HG03520 (cell line): ENCODE measurements around the gene EFEMP1.
A peak's percentile ranks its signal among the peaks of the same experiment; 100 is the strongest.

ENCODE experiments used
- ATAC-seq: cut with Tn5 transposase; IDR thresholded peaks from one replicate; pipeline ENCODE4 v1.9.1; 2021; ENCODE audit warnings: mild to moderate bottlenecking, moderate library complexity; ENCODE audit not compliant: unreplicated experiment

Gene EFEMP1

DNA sequence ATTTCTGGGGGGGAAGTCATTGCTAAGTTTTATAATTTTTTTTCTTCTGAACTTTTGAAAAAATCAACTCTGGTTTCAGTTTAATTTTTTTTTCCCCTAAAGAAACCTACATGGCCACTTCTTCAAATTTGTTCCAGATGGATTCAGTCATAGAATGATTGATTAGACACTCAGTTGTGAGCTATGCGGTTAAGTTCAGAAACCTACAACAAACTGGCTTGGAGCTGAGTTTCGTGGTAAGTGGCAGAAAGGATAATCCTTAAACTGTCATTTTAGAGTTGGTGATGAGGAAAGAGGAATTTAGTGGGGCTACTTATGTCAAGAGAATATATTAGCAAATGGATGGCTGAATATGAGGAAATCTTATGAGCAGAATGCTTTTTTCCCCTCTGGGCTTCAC, 23.7 kb downstream of the EFEMP1 start:
- no peak for ATAC-seq

DNA sequence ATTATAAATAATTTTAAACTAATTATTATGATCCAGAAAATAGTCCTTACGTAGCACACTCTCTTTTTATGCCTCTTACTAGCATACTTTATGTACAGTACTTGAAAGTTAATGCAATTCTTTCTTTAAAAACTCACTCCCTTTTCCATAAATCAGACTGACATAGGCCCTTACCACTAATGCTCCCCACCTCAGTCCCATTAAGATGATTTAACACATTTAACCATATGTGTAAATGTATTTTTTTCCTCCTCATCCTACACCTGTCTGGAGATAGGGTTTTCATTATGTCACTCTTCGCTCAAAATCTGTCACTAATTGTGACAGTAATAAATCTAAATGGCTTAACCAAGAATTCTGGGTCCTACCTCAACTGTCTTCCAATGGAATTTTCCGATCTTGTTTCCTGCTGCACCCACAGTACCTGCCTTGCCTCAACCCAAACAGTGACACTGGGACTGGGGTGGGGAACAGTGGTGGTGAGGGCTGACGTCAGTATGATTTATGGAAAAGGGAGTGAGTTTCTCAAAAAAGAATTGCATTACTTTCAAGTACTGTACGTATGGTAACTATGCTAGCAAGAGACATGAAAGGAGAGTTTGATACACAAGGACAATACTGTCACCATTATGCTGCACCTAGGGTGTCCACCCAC, 25.1 kb downstream of the EFEMP1 start:
- ATAC-seq: no peak

DNA sequence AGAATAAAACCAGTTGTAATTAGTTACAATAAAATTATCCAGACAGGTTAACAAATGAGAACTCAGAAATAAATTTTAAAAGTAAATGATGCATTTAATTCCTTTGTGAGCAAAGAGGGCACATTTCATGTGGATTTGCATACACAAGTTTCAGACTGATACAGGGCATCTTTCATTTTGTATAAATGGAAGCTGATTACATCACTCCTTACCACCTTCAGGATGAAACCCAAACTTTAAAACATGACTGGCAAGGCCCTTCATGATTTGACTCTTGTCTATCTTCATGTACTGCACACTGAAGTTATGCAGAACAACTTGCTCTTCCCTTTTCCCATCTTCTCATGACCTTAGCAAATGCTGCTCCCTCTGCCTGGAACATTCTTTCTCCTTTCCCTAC, 26.9 kb downstream of the EFEMP1 start:
- ATAC-seq: no peak

DNA sequence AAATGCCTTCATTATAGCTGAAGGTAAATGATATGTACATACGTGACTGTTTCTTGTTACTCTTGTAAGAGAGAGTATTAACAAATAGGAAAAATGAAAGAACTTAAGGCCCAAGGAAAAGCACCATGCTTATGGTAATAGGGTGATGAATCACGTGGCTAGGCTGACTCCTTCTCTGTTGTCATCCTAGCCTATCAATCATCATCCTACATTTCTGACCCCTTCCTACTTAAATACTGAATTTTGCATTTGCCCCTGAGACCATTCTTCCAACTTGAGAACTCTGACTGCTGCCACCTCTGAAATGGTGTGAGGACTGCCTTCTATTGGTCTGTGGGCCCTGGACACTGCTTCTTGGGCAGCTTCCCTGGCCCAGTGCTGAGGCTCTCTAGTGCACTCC, 28.9 kb downstream of the EFEMP1 start:
- ATAC-seq: no peak

DNA sequence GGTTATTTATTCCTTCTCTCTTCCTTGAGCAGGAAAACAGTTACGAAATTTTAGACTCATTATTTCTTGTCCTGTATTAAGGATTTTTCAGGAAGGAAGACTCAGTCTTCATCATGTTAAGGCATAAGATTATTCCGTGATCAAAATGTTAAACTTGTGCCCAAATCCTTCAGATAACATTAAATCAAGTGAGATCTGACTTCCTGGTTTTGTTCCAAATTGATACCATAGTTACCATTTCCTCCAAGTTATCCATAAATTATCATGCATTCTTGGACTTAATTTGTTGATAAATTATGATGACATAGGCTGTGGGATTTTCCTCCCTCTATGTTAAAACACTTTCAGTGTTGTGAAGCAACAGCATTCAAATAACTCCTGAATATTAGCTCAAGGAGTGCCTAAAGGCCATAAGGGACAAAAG, 31.9 kb downstream of the EFEMP1 start:
- no peak for ATAC-seq

DNA sequence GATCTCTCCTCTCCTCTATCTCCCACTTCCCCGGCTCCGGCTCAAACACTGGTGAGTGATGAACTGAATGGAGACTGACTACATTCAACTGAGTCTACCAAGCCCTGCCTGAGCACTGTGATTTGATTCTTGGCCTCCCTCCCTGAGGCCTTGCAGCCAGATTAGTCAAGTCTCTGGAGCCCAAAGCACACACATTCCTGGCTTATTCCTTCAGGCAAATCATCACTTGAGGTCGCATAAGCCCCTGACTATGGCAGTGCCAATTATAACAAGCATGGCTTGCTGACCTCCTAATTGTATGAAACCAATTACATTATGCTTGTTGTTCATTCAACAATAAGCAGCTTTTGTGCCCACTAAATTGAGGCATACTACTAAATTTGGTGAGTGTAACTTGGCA, 34.6 kb downstream of the EFEMP1 start:
- no peak for ATAC-seq

DNA sequence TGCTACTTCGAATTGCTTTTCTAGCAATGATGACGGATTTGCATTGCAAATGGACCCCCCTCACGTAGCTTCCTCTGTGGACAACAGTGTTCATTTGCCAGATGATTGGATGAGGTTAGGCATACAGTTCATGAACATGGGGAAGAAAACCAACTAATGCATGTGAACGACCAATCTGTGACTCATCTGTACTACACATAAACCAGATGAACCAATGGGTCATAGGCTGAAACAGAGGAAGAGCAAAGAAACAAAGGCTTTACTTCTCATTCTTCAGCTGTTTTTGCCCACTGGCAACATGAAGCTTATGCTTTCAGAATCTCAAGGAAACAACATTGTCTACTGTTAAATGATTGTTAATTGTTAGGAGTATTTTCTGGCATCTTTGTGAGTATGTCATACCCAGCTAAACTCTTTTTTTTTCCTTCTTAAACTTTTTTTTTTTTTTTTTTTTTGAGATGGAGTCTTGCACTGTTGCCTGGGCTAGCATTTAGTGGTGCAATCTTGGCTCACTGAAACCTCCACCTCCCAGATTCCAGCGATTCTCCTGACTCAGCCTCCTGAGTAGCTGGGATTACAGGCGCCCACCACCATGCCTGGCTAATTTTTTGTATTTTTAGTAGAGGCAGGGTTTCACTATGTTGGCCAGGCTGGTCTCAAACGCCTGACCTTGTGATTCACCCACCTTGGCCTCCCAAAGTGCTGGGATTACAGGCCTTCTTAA, 35.5 kb downstream of the EFEMP1 start:
- no peak for ATAC-seq

DNA sequence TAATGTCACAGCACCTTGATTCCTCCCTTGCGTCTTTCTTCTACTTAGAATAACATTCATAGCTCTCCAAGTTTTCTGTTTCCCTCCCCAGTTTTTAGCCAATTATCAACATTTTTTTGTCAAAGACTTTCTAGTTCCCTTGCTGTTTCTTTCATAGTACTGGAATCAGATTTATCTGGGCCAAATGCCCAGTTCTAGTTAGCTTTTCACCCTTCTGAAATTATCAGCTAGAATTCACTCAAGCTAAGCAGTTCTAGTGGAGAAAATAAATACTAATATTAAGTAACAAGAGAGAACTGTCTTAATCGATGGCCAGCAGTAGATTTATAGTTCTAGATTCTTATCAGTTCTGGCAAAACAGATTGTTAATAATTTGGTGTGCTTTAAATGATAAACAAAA, 36.2 kb downstream of the EFEMP1 start:
- no peak for ATAC-seq

DNA sequence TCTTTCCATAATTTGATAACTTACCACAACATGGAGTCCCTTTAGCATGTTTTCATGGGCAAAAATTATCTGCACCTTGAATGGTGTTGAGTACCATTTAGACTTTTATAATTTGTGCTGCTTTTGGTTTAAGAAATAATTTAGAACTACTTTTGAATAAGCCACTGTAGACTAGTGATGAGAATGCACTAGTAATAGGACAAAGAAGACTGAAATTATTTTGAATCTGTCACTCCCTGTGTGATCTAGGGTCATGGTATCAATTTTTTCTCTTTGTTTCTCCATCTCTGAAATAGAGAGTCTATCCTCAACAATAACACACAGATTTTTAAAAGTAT, 37.7 kb downstream of the EFEMP1 start:
- ATAC-seq: no peak

DNA sequence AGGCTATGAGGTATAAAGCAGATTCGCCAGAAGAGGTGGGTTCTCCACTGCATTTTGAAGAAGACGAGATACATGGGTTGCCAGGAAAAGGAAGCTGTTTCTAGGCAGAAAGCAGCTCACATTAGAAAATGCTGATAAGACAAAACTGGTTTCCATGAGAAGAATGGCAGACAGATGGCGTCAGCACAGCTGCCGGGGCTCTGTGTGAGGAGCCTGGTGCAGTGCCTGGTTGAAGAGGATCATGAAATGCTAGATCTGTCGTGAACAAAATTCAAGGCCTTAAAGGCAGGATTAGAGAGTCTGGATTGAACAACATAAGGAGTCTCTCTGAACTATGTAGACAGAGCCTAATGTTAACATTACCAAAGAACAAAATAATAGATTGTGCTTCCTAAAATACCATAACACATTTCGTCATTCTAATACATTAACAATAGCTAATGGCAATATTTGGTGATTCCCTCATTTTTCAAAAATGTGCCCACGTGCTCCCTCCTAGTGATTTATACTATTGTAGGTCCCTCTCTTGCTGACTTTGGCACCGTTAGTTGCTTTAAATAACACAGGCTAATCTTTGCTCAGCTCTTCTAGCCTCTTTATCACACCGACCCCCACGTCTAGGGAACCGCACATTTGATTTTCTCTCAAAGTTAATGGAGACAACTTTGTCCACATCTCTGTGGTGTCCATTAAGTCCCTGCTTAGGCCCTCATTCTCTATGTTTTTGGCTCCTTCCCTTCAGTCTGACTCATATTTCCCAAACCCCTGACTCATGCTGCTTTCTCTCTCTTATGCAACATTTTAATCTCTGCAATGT, 38.2 kb downstream of the EFEMP1 start:
- ATAC-seq: no peak

DNA sequence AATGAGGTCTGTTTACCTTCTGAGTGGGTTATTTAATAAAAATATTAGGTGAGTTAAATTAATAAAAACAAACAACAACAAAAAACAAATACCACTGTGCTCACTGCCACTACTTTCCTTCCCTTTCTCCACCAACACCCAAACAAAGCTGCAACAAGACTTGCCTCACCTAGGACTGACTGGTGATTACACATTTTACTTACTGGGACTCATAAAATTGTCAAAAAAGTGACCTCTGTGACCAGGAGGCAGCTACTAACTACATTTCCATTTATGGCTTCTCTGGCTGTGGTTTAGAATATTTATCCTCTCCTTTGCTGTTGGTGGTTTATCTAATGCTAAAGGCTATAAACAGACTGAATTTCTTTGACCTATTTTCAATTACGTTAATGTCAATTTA, 39.8 kb downstream of the EFEMP1 start:
- ATAC-seq: no peak

DNA sequence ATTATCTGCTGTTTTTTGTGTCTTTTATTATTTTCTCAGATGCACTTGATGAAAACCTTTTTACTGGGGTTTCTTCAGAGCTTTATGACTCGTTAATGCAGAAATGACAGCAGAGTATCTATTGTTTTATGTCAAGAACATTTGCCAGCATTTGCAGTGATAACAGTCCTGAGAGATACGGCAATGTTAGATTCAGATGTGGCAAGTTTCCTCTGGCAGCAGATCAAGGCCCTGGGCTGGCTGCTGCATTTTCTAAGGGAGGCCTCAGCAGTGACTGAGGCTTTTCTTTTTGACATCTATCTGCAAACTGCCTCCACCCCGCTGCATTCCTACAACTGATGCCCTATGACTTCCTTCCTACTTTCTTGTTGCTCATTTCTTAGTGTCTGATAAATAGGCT, 40.2 kb downstream of the EFEMP1 start:
- no peak for ATAC-seq

DNA sequence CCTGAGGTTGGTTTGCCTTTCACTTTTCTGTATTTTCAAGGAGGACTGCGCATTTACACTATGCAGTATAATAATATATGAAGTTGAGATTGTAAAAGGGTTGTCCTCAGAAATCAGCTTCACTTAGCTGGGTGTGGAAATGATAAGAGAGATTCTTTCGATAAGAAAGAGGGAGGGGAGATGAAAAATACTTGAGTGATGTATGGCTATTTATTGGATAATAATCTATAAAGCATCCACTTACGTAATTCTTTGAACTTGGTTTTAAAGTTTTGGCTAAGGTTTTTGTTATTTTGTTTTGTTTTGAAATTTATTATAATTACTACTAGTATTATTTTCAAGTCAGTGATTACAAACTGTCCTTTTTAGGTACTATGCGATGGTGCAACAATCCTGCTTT, 40.6 kb downstream of the EFEMP1 start:
- ATAC-seq: no peak

DNA sequence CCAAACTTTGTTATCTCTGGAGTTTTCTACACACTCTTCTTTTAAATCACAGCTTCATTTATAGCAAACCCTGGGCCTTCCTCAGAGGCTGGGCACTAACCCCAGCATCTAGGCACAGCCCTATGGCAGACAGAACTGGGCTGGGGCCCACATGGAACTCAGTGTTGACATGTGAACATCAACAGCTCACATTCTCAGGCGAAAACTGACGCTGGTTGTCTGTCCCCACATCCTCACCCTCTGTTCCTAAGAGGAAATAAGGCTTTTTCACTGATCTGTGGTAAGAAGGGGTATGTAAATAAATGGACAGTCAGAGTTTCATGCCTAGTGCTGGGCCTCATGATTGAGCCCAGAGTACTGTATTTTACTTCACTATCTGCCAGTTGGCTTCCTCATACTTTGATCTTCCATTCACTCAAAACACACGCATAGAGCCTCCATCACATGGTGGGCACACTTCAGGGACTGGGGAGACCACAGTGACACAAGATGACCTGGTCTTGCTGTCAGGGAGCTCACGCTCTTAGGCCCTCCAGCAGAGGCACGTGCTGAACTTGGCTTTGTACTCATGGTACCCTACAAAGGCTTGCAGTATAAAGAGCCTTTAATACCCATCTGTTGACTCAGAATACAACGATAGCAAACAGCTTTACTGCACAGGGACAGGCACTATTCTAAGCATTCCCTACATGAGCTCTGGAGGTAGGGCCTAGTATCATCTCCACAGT, 43.0 kb downstream of the EFEMP1 start:
- no peak for ATAC-seq

DNA sequence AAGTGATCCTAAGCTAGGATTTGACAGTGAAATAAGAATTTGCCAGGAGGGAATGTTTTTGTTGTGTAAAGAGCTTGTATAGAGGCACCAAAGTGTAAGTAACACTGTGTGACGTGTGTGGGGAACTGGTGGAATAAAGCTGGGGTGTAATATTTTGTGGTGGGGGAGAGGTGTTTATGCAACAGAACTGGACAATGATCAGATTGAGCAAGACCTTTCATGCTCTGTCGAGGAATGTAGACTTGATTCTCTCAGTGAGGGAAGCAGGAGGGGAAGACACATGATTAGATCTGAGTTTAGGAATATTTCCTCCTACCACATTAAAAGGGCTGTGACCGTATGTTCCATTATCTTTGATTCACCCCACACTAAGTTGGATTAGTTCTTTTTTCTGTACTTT, 43.6 kb downstream of the EFEMP1 start:
- ATAC-seq: no peak

DNA sequence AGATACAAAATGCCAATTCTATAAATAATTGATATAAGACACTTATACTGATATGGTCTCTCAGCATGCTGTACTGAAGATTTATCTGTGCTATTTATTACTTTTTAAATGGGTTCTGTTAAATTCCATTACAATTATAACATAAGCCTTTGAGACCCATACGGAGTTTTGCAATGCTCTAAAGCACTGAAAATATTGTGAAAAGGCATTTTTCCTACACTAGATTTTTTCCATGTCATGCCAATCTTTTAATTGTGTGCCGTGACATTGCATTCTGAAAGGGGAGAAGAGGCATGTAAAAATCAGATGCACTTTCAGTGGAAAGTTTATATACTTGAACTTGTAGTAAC, 46.5 kb downstream of the EFEMP1 start:
- ATAC-seq: no peak

DNA sequence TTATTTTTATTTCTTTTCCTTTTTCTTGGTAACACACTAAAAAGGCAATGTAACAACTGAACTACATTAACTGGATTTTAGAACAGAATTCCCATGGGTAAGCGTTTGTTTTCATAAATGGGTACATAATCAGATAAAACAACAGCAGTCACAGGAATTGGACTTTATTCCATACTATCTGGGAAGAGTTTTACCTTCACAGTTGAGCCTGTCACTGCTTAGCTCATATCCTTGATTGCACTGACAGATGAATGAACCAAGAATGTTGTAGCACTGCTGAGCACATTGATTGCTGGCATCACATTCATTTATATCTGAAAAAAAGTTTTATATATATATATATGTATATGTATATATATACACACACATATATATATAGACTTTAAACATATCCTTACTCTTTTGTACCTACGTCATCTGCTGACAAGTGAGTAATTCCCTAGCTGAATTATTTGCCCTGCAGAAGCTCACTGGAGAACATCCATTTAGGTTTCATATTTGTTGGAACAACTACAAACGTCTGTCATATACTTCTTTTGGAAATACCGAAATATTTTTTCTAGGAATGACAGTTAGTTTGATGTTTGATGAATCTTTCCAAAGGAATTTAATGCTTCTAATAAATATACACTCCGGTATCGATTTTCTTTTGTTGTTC, 47.0 kb downstream of the EFEMP1 start:
- no peak for ATAC-seq

DNA sequence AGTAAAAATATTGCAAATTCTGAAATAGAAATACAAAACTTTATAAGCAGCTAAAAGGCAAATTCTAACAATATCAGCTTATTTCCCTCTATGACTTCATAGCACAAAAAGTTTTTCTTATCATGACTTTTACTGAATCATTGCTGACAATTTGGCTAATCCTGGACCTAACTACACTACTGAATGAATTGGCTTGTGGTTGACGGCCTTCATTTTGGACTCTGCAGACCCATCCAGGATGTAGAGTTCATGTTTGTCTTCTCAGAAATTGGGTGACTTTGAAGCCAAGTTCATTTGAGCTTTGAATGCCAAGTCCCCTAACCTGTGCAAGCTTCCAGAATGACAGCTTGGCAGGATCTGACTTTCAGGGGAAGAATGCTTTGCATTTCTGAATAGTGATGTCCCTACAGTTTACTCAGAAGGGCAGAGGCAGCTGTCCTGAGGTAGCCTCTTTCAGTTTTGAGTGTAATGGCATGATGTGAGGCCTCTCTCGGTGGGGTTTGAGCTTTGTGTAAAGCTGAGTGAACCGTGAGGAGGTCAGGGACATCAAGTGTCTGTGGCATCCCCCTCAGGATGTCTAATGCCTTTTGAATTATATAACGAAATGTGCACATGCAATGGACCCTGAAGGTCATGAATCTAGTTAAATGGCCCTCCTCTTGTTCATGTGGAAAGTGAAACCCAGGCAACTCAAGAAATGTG, 48.0 kb downstream of the EFEMP1 start:
- peak; percentile 65 for ATAC-seq

DNA sequence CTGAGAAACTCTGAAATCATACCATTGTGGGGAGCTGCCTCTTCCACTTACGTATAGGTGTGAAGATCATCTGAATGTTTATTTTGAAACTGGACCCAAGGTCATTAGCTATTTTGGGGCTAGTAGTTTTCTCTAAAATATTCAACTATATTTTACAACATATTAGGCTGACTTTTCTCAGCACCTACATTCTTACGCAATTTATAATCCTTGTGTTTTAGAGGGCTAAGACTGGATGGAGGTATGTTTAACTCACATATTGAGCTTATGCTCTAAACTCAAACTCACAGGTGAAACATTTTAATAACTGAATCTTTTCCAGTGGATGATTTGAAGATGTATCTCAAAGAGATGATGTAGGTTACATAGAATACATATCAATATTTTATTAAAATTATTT, 49.2 kb downstream of the EFEMP1 start:
- ATAC-seq: no peak

DNA sequence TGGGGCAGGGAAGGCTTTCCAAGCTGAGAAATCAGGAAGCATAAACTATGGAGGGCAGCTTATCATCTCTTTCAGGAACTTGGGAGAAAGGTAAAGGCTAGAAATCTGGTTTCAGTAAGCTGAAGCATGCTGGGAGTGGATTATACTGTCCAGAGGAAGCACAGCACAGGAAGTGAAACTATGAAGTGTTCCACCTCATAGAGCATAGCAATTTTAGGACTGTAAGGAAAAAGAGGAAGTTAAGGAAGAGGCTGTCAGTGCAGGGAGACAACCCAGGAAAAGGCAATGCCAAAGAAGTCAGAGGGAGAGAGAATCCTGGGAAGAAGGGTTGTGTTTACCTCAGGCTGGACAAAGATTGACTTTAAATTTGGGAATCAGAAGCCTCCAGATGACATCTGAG, 51.9 kb downstream of the EFEMP1 start:
- ATAC-seq: no peak
